DMS53 treated with DMSO at 0.1 percent for 48 hours (cell line): ENCODE measurements around the gene COL24A1.
A peak's percentile ranks its signal among the peaks of the same experiment; 100 is the strongest.

Source experiments
- DNase-seq: peaks from one replicate; lab custom pipeline; 2025; ENCODE audit not compliant: unreplicated experiment; lab: John Stamatoyannopoulos, UW

The COL24A1 gene

DNA sequence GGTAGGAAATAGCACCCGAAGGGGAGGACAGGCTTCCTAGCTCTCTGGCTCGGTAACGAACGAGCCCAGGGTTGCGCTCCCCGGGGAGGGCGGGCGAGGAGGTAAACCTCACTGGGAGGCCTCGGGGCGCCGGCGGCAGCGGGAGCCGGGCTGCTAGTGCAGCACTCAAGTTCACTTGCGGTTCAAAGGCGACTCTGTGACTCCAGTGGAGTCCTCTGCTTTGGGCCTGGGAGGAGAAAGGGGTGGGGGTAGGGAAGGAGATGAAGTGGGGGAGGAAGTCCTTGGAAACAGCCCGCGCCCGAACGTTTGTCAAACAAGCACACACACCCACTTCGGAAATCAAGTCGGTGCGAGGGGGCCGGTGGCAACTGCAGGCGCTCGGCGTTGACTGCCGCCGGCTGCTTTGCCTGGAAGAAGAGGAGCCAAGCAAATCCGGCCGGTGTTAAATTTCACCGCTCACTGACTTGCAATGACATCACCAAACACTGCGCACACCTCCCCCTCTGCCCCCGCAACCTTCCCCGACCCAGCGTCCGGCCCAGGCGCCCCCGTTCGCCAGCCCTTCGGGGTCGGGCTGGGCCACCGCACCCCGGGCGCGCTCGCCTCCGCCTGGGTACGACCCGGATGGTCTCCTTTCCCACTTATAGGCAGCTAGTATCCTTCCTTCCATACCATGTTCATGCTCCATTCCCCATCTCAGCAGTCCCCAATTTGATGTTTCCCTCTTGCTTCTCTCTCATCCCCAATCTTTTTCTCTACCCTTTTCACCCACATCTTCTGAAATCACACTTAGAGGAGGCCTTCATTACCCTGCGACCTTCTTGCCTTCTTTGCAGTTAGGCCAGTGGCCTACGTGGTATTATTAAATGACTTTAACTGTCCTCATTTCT is at the start of gene COL24A1:
COL24A1 (minus strand) TSS at position 207 of the 890 bp plus-strand sequence. CDS start 376 bp downstream, outside the sequence.
- DNase-seq: peak; percentile 50

DNA sequence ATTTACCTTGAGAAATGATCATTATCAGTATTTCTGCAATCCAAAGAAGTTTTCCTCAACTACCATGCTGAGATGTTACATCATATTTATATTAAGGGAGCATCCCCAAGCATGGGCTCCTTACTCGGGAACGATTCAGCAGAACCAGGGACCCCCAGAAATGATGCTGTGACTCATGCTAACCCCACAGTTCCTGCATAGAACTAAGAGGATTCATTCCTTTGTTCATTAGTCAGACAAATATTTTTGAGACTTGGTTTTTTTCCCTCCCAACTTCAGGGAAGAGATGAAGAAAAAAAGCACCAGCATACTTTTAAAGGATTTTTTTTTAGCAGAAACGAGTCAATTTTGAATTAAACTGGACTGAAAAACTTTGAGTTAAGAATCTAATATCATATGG is 49.2 kb upstream of the COL24A1 start:
- DNase-seq: no peak

DNA sequence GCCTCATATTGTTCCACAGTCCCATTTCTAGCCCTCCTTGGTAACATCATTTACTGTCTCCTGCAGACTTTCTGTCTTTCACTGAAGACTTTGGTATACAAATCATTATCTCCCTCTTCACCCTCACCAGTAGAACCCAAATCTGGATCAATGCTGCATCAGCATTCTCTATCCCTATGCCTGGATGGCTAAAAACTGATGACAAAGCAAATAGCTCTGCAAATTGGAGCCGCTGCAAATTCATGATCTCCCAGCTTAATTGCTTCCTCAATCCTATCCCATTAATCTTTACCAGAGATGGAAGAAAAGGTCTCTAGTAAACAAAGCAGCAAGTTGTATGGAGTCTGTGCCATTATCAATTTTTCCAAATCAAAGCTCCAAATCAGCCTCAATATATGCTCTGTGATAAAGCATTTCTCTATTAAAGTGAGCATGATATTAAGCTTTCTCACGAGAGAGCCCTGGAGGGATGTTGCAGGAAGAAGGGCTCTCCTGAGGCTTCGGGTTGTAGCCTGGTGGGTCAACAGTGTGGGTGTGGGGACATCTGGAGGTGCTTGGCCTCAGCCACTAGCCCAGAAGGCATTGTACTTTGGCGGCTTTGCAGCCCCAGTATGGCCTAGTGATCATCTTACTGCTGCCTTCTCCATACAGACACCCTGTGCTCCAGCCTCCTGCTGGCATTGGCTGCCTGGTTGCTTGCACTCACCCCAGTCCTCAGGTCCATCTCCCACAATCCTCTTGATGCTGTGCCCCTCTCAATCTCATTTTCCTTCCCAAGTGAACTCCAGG is 46.2 kb upstream of the COL24A1 start:
- DNase-seq: no peak

DNA sequence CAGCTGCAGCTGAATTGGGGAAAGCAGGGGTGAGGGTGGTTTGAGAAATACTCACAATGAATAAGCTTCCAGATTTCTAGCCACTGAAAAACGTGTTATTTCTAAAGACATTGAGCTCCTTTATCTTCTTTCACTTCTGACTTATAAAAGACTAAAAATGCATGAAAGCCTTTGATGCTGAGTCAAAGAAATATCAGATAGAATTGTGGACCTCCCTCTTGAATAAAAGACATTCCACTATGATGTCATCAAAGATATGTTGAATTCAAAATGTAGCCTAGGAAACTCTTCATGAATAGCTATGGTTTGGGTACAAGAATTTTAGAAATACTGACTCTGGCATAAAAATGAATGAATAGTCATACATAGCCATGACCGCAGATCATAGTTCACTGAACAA is 44.7 kb upstream of the COL24A1 start:
- no peak for DNase-seq

DNA sequence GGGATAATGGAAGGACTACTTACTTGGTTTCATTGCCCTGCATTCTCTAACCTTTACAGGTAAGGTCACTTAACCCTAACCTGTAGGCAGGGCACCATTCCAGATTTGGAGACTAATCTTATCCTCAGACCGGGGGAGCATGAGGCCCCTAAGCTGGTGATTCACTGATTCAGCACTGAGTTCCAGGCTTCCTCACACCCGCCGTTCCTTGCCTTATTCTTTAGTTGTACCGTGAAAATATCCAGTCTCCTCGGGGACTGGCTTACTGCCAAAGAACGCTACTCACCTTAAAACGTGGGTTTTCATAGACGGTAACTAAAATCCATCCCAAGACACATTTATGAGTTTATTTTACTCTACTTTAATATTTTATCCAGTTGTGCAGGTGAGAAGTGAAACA is 44.3 kb upstream of the COL24A1 start:
- no peak for DNase-seq

- DNase-seq: no peak
Measured at GRCh38 chr1:86197206-86197855, 40.8 kb upstream of the COL24A1 start.

GRCh38 chr1:86195281-86195680 is 38.7 kb upstream of the COL24A1 start:
- no peak for DNase-seq

DNA sequence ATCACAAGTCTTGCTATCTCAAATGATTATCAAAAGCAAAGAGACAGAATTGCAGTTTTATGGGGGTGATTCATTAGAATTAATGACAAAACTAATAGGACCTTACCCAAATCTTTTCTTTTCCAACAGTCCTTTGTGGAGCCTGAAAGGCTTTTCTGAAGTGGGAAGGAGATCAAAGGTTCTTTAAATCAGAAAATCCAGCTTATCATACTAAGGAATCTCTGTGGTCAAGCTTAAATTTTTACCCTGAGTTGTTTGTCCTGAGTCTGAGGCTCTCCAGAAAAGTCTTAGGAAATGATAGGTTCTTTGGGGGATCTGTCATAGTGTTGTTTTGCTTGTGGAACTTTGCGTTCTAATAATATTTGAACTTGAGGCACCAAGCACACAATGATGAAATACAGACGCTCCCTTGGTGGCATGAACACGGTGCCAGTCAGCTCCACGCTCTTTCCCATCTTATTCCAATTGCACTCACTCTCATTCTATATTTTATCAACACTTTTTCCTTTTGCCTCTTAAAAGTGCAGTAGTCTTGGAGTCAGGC is 38.0 kb upstream of the COL24A1 start:
- no peak for DNase-seq

GRCh38 chr1:86192417-86192816 is 35.8 kb upstream of the COL24A1 start:
- DNase-seq: no peak

DNA sequence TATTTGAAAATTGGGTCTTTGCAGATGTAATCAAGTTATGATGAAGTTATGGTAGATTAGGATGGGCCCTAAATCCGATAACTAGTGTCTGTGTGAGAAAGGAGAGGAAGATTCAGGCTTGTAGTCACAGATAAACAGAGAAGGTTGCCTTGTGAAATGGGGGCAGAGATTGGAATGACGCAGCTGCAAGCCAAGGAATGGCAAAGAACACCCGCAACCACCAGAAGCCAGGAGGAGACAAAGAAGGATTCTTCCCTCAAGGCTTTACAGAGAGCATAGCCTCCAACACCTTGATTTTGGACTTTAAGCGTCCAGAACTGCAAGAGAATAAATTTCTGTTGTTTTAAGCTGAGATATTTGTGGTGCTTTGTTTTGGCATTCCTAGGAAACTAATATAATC is 35.4 kb upstream of the COL24A1 start:
- DNase-seq: no peak

DNA sequence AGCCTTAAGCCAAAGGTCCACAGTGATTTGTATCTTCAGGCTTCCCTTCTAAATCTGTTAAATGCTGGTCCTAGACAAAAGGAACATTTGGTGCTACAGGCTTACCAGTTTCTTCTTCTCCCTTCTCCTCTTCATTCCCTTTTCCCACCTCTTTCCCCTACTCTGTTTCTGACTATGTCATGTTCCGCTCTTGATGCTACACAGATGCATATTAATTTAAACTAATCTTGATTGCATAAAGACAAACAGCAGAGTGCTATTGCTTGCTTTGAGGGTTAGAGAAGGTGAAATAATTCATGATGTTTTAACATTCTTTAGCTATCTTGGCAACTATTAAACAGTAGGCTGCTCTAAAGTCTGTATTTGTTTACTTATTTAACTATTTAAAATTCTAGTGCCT is 34.3 kb upstream of the COL24A1 start:
- DNase-seq: no peak

DNA sequence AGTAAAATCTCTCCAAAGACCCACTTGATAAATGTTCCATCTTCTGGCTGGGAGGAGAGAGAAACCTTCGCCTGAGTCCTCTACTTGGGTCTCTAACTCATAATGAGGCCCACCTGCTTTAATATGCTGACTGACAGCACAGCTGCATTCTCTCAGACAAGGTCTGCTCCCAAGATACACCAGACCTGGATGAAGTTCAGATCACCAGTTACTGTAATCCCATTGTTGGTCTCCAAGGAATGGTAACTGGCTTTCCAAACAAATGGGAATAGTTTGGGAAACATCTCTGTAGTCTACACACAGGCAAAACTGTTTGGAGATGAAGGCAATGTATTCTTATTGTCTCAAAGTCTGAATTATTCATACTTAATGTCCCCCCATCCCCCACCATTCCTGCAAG is 27.9 kb upstream of the COL24A1 start:
- DNase-seq: no peak

- DNase-seq: no peak
Measured at GRCh38 chr1:86183810-86184209, 27.2 kb upstream of the COL24A1 start.

GRCh38 chr1:86176226-86176625 is 19.7 kb upstream of the COL24A1 start:
- DNase-seq: no peak

DNA sequence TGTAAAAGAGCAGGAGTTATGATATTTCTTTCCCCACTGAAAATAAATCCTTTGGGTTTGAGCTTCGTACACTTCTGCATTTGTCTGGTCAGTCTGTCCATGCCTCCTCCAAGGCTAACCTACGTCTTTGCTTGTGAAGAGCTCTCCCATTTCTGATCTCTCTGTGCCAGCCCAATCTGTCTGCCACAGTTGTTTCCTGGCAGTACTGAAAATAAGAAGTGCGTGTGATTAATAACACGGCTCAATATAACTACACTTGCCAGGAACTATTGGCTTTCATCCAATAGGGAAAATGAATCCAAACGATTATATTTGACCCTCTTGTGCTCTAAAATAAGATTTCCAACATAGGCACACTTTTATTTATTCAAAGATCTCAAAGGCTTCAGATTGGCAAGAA is 19.2 kb upstream of the COL24A1 start:
- no peak for DNase-seq

GRCh38 chr1:86169625-86170024 is 13.1 kb upstream of the COL24A1 start:
- DNase-seq: no peak

- no peak for DNase-seq
Measured at GRCh38 chr1:86159800-86160199, 3.2 kb upstream of the COL24A1 start.

- peak; percentile 27 for DNase-seq
Measured at GRCh38 chr1:86155807-86156565, 586 bp downstream of the COL24A1 start.

DNA sequence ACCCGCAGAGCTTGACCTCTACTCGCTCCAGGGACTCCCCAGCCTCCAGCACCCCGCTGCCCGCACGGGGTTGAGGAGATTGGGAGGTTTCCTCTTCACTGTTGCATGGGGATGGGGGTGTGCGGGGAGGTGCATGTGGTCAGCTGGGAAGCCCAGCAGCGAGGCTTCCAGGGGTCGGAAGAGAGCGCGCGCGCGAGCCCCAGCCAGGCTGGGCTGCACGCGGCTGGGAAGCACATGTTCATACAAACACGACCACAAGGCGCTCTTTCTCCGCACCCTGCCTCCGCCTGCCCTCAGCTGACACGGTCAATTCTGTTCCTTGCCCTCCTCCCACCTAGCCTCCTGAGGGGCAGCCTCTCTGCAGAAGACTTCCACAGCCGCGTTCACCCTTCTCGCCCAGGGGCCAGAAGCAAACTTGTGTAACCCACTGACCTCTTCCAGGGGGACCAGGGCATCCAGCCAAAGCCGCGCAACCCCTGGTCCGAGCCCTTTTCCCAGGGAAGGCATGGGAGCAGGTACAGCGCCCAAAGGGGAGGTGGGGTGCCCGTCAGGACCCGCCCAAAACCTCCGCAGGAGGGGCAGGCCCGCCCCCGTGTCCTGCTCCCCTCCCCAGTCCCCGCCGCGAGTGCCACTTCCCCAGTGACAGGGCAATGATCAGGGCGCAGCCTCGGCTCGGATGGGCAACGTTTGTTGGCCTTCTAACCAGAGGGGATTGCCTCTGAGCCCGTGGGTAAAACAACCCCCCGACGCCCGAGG is 1.3 kb downstream of the COL24A1 start:
- peak; percentile 33 for DNase-seq

- DNase-seq: no peak
Measured at GRCh38 chr1:86154571-86155050, 2.0 kb downstream of the COL24A1 start.
